ENCODE measurements around the gene MARVELD1.

GRCh38 chr10:97703398-97704067, 10.0 kb upstream of the MARVELD1 start:
- TF ChIP-seq EZH2 (IDR thresholded peaks at IDR 0.05; ENCODE audit: insufficient read depth, poor library complexity, severe bottlenecking) (no peak), EZH2phosphoT487 (IDR thresholded peaks at IDR 0.05; ENCODE audit: insufficient read depth, low read depth) (no peak)
